Endothelial cell of umbilical vein (primary cell): Measurements from ENCODE around the gene CRLF3. TPM values are rescaled to one million over a fixed set of nuclear protein-coding genes. Genes with fewer than 3 reads are reported as not detected.
A peak's percentile ranks its signal among the peaks of the same experiment; 100 is the strongest.

Experiments used
- BruUV-seq: library from RNA; stranded (reverse); fragments of 400-500 nt; replicated peaks from 2 replicates; lab custom pipeline; 2021; lab: Mats Ljungman, UMichigan
- CTCF ChIA-PET: fragments of 300-600, 350-600 bp; sonication (Branson Sonifier 250); formaldehyde crosslinking; loops from one replicate; lab custom pipeline; 2021; ENCODE audit warnings: antibody characterized with exemption, inconsistent platforms; lab: Charles Lee
- POLR2A ChIA-PET: fragments of 300-600, 350-600 bp; sonication (Branson Sonifier 250); formaldehyde crosslinking; loops from one replicate; lab custom pipeline; 2021; ENCODE audit warnings: antibody characterized with exemption, inconsistent platforms; lab: Charles Lee
- DNase-seq: peaks from one replicate; pipeline ENCODE4 v3.0.0-alpha.2; 2011; ENCODE audit warnings: low read depth, low spot score
- FAIRE-seq: peaks from 2 replicates; lab custom pipeline; 2011; peaks lifted over from hg19 to GRCh38; lab: Jason Lieb, UNC
- H2AFZ ChIP-seq: 2 replicates; pipeline ENCODE4 v1.6.0; 2012; ENCODE audit warnings: low read depth, low read length, control low read depth, inconsistent platforms
- H3K27ac ChIP-seq: 2 replicates; pipeline ENCODE4 v1.5.1; 2011; ENCODE audit warnings: low read depth, mild to moderate bottlenecking, control low read depth, low read length, moderate library complexity; ENCODE audit not compliant: insufficient read depth
- H3K27me3 ChIP-seq, 2 experiments: 2 replicates each; pipeline versions ENCODE4 v1.6.0 to v1.6.1; 2011; ENCODE audit warnings: low read length in 2 of 2, mixed read lengths in 1 of 2; ENCODE audit not compliant: control insufficient read depth in 2 of 2, insufficient read depth in 2 of 2
- H3K36me3 ChIP-seq, 2 experiments: 2 replicates in 1 of 2; 3 replicates in 1 of 2; pipeline ENCODE4 v1.5.1; 2011; ENCODE audit warnings: low read length in 2 of 2, mild to moderate bottlenecking in 1 of 2, moderate library complexity in 1 of 2; ENCODE audit not compliant: control insufficient read depth in 2 of 2, insufficient read depth in 2 of 2; ENCODE audit errors: extremely low read depth in 1 of 2
- H3K4me1 ChIP-seq: 3 replicates; pipeline ENCODE4 v1.5.1; 2011; ENCODE audit warnings: mild to moderate bottlenecking, low read length; ENCODE audit not compliant: control insufficient read depth, insufficient read depth; ENCODE audit errors: extremely low read depth
- H3K4me2 ChIP-seq: 2 replicates; pipeline ENCODE4 v1.6.1; 2011; ENCODE audit warnings: low read length, control low read depth, mixed read lengths; ENCODE audit not compliant: insufficient read depth
- H3K4me3 ChIP-seq, 3 experiments: fragments of 200-600 bp in 1 of 3; sonication (generic), shearing (Covaris generic) in 1 of 3; replicated peaks in 1 of 3; 2 replicates each; pipeline ENCODE4 v1.5.1; 2011 to 2016; ENCODE audit warnings: control low read depth in 3 of 3, low read length in 3 of 3, mild to moderate bottlenecking in 2 of 3, inconsistent platforms in 1 of 3, low read depth in 1 of 3, moderate library complexity in 1 of 3; ENCODE audit not compliant: insufficient read depth in 1 of 3
- H3K79me2 ChIP-seq: 2 replicates; pipeline ENCODE4 v1.6.0; 2012; ENCODE audit warnings: low read length, inconsistent platforms; ENCODE audit not compliant: control insufficient read depth, insufficient read depth
- H3K9ac ChIP-seq: replicated peaks from 2 replicates; pipeline ENCODE3; 2011; ENCODE audit warnings: low read length, control low read depth; ENCODE audit not compliant: insufficient read depth; ENCODE audit errors: extremely low read depth
- H3K9me1 ChIP-seq: replicated peaks from 3 replicates; pipeline ENCODE4 v1.6.0; 2011; ENCODE audit warnings: mild to moderate bottlenecking, low read length; ENCODE audit not compliant: control insufficient read depth, insufficient read depth; ENCODE audit errors: extremely low read depth
- H3K9me3 ChIP-seq: replicated peaks from 2 replicates; pipeline ENCODE4 v1.5.1; 2012; ENCODE audit warnings: low read length, inconsistent platforms; ENCODE audit not compliant: control insufficient read depth, insufficient read depth
- H4K20me1 ChIP-seq: replicated peaks from 2 replicates; pipeline ENCODE3; 2011; ENCODE audit warnings: mild to moderate bottlenecking, low read length; ENCODE audit not compliant: control insufficient read depth, insufficient read depth; ENCODE audit errors: extremely low read depth
- CTCF ChIP-seq, 2 donors: IDR thresholded peaks; 1 replicate in 1 of 2; 2 replicates in 1 of 2; pipeline ENCODE4 v1.5.1; 2011; ENCODE audit warnings: low read length in 2 of 2, mild to moderate bottlenecking in 2 of 2, moderate library complexity in 2 of 2, control low read depth in 1 of 2, inconsistent platforms in 1 of 2, low read depth in 1 of 2; ENCODE audit not compliant: insufficient read depth in 1 of 2; ENCODE audit errors: extremely low read depth in 1 of 2
- EZH2 ChIP-seq: IDR thresholded peaks from 2 replicates; pipeline ENCODE4 v1.6.1; 2012; ENCODE audit warnings: borderline replicate concordance, low read depth, mild to moderate bottlenecking, moderate library complexity, low read length, inconsistent platforms; ENCODE audit not compliant: severe bottlenecking
- FOS ChIP-seq: IDR thresholded peaks from 2 replicates; pipeline ENCODE4 v1.6.1; 2011; ENCODE audit warnings: mild to moderate bottlenecking, low read length, moderate library complexity, borderline replicate concordance; ENCODE audit not compliant: insufficient read depth
- GATA2 ChIP-seq: IDR thresholded peaks from 2 replicates; pipeline ENCODE4 v1.7.0; 2011; ENCODE audit warnings: low read depth, mild to moderate bottlenecking, moderate library complexity, mixed read lengths, low read length; ENCODE audit not compliant: insufficient read length, insufficient read depth
- JUN ChIP-seq: IDR thresholded peaks from 2 replicates; pipeline ENCODE4 v1.6.1; 2011; ENCODE audit warnings: borderline replicate concordance, low read depth; ENCODE audit not compliant: insufficient read length, insufficient read depth
- MAX ChIP-seq: IDR thresholded peaks from 2 replicates; pipeline ENCODE4 v1.6.1; 2011; ENCODE audit not compliant: insufficient read depth, insufficient read length
- MYC ChIP-seq: IDR thresholded peaks from one replicate; pipeline ENCODE4 v1.6.1; 2011; ENCODE audit warnings: mild to moderate bottlenecking, low read depth, low read length
- POLR2A ChIP-seq: IDR thresholded peaks from 2 replicates; pipeline ENCODE4 v1.6.1; 2012; ENCODE audit warnings: low read depth, mild to moderate bottlenecking, control low read depth, low read length
- POLR2AphosphoS5 ChIP-seq: IDR thresholded peaks from 2 replicates; pipeline ENCODE4 v1.6.1; 2012; ENCODE audit warnings: low read depth, mild to moderate bottlenecking, control low read depth, low read length, moderate library complexity; ENCODE audit not compliant: insufficient read depth
- dilution Hi-C: fragments of 300-500 bp; cut with MboI; formaldehyde crosslinking; loops from one replicate; pipeline ENCODE4 v1.15.0; 2019; ENCODE audit warnings: low sequenced_read_pairs; ENCODE audit not compliant: extremely low pct_ligation_motif_present
- intact Hi-C: fragments of 100-400 bp; cut with micrococcal nuclease; formaldehyde crosslinking; loops from one replicate; pipeline ENCODE4 v1.10.0; 2022
- polyA plus RNA-seq, 4 experiments: library from polyadenylated mRNA; depleted of rRNA in 3 of 4; stranded (reverse) in 3 of 4; unstranded in 1 of 4; fragments of >200 nt; gene quantifications; 2 replicates each; pipeline versions ENCODE4 v1.2.1 to v1.2.3, GENCODE V29; 2011 to 2012; ENCODE audit warnings: missing spikeins in 1 of 4
- total RNA-seq: library from RNA; stranded (reverse); gene quantifications from 2 replicates; pipeline ENCODE4 v1.2.3, GENCODE V29; 2021

The CRLF3 gene
- total and polyA plus RNA-seq, 2 donors (not counting 3 experiments of a cell fraction or from before 2014, with no cell fraction given): 10.1 to 15.4 TPM

DNA sequence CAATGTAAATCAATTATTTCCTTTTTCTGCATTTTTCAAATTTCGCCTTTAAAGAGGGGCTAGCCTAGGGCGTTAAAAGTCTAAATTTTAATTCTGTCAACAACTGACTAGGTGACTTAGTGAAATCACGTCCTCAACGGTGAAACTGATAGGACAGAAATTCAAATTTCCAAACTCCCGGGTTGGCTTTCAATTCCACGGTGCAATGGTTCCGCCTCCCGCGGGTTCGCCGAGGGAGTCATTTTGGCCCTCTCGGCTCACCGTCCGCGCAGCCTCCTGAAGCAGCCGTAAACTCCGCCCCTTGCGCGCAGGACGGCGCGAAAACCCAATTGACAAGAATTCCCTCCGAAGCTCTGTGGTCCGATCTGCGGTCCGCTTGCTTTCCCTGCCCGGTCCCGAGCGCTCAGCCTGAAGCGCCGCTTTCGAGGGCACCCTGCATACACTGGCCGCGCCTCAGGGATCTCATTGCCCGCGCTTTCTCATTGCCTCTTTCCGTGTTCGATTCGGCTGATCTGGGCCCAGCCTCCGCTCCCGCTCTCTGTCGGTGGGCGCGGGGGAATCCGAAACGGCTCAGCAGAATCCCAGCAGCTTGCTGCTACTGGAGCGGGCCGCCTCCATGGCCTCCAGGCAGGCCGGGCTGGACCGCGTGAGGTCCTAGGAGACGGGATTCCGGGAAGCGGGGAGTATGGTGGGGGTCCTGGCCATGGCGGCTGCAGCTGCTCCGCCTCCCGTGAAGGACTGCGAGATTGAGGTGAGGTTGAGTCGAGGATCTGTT is 7.4 kb upstream of the CRLF3 start, which contains the start of gene ATAD5:
Gene ATAD5 (plus strand): TSS at position 304 of the 775 bp plus-strand sequence. CDS start 382 bp downstream, at position 686.
- Histone ChIP-seq H3K79me2 (peaks cover 27% of the 10 kb centered on the region), H3K36me3 (no peaks in the 10 kb centered on the region), H3K27me3 (no peaks in the 10 kb centered on the region), H3K4me1 (peaks cover 15% of the 10 kb centered on the region), H4K20me1 (no peaks in the 10 kb centered on the region), H3K4me3 (peak within 1 kb of the TSS; percentile 62 to 72 (median 67)), H3K4me2 (peak within 1 kb of the TSS; percentile 84), H3K9me1 (no peaks in the 10 kb centered on the region), H3K9ac (peak within 1 kb of the TSS; percentile 91), H3K27ac (peak within 1 kb of the TSS; percentile 60), H2AFZ (peak within 1 kb of the TSS; percentile 96), H3K9me3 (no peaks in the 10 kb centered on the region)
- CTCF ChIA-PET: no interaction called here
- TSS peak; percentile 54 for BruUV-seq
- no peak for TF ChIP-seq CTCF (IDR thresholded peaks at IDR 0.05; ENCODE audit: extremely low read depth in 1 of 2, insufficient read depth in 1 of 2, low read depth in 1 of 2, low read length in 2 of 2)
- TF ChIP-seq POLR2AphosphoS5: peak; percentile 84
- TF ChIP-seq GATA2: no peak
- no peak for TF ChIP-seq EZH2
- no peak for TF ChIP-seq MYC
- no peak for TF ChIP-seq MAX
- TF ChIP-seq FOS: no peak
- peak; percentile 60 for TF ChIP-seq POLR2A
- no peak for TF ChIP-seq JUN
- intact Hi-C loops (no loop called here), dilution Hi-C loops (no loop called here)
- peak; percentile 92 for DNase-seq
- FAIRE-seq: peak; percentile 85
- POLR2A ChIA-PET: interaction anchor here (0.5 to 0.6 kb wide), 2 partner anchors 11 to 422 kb away, joined by 4 read pairs; no protein-coding TSS in a partner anchor
